Omental fat pad (tissue), 4 donors: Measurements from ENCODE around the gene LIAS. TPM values are rescaled to one million over a fixed set of nuclear protein-coding genes. Genes with fewer than 3 reads are reported as not detected.
"Not testable (repeated sequence)": the region's sequence is repeated elsewhere in the genome, so short reads cannot be mapped to it uniquely, and the experiment has no call there.

ENCODE experiments used
- ATAC-seq: fragments of 150-250 bp; one replicate; pipeline ENCODE4 v1.9.1; 2016; ENCODE audit warnings: mild to moderate bottlenecking, moderate library complexity; ENCODE audit not compliant: low FRiP score
- DNase-seq: peaks from one replicate; pipeline ENCODE4 v3.0.0-alpha.2; 2019; ENCODE audit warnings: low spot score
- total RNA-seq, 4 donors: library from RNA; depleted of rRNA; stranded (reverse); fragments of >200 nt; gene quantifications; one replicate each; pipeline ENCODE4 v1.1.0, GENCODE V29; 2016
- TF ChIP-seq, protein P1 (sequence below), 3 donors: fragments of 450-650 bp; IDR thresholded peaks; one replicate each; pipeline ENCODE4 v1.5.1; 2016 to 2017; ENCODE audit warnings: antibody characterized with exemption in 3 of 3, mild to moderate bottlenecking in 3 of 3, moderate library complexity in 2 of 3

LIAS gene
- total RNA-seq, 4 donors from 2014 or later, result 5.2 to 25.2 (median 10.4) TPM

DNA sequence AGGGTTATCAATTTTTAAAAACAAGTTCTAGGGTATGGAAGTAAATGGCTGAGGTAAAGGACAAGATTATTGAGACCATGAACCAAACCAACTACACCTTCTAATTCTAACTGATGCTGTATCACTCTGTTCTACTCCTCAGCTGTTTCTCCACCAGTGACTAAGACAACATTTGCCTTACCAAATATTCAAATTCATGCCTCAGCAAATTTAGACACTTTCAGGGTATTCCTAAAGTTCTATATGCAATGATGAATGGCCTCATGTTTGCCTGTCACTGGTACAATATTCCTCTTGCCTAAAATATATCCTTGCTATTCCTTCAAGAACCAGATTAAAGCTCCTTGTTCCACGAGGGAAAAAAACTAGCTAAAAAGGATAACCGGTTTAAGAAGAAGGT lies 5.1 kb upstream of the LIAS start:
- TF ChIP-seq, protein P1, sequence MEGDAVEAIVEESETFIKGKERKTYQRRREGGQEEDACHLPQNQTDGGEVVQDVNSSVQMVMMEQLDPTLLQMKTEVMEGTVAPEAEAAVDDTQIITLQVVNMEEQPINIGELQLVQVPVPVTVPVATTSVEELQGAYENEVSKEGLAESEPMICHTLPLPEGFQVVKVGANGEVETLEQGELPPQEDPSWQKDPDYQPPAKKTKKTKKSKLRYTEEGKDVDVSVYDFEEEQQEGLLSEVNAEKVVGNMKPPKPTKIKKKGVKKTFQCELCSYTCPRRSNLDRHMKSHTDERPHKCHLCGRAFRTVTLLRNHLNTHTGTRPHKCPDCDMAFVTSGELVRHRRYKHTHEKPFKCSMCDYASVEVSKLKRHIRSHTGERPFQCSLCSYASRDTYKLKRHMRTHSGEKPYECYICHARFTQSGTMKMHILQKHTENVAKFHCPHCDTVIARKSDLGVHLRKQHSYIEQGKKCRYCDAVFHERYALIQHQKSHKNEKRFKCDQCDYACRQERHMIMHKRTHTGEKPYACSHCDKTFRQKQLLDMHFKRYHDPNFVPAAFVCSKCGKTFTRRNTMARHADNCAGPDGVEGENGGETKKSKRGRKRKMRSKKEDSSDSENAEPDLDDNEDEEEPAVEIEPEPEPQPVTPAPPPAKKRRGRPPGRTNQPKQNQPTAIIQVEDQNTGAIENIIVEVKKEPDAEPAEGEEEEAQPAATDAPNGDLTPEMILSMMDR (IDR thresholded peaks at IDR 0.05), result no peak
- DNase-seq, result no peak
- ATAC-seq, result no peak

- TF ChIP-seq, protein P1 (IDR thresholded peaks at IDR 0.05), result no peak
- DNase-seq (no peak), ATAC-seq (no peak)
Measured at GRCh38 chr4:39455486-39455885, 3.4 kb upstream of the LIAS start.

GRCh38 chr4:39456946-39457763 lies 1.7 kb upstream of the LIAS start:
- TF ChIP-seq, protein P1 (IDR thresholded peaks at IDR 0.05), result no peak
- ATAC-seq (no peak), DNase-seq (no peak)

- not testable (repeated sequence) for ATAC-seq, DNase-seq
Measured at GRCh38 chr4:39458161-39458504, 723 bp upstream of the LIAS start.

GRCh38 chr4:39464886-39465501 lies 6.1 kb downstream of the LIAS start:
- TF ChIP-seq, protein P1 (IDR thresholded peaks at IDR 0.05), result no peak
- no peak for ATAC-seq
- no peak for DNase-seq

DNA sequence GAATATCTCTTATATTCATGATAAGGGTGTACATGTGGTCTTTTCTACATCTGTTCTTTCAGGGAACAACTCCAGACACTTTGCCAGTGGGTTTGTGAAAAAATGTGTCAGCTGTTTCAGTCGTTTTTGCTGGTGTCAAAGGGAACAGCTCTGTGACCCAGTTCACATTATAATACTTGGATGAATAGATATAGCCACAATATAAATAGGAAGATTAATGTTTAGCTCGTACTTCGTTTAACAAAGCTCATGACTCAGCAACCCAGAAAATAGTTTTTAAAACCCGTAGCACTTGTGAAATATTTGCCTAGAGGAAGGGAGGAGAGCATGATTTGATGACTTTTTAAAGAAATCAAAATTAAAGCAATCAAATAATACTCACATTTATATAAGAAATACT lies 7.9 kb downstream of the LIAS start:
- TF ChIP-seq, protein P1 (IDR thresholded peaks at IDR 0.05), result no peak
- ATAC-seq (no peak), DNase-seq (no peak)

DNA sequence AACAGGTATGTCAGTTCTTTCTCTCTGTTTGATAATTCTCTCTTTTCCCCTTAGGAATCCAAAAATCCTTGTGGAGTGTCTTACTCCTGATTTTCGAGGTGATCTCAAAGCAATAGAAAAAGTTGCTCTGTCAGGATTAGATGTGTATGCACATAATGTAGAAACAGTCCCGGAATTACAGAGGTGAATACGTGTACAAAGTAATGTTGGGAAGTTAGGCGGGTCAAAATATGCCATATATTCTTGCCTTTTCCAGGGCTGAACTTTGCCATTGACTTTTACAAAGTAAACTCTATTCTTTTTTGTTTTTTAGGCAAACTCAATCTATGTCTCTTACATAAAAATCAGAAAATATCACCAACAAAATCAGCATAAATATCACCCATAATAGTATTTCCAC lies 8.6 kb downstream of the LIAS start:
- ATAC-seq (no peak), DNase-seq (no peak)
- TF ChIP-seq, protein P1 (IDR thresholded peaks at IDR 0.05), result no peak
